GM19468 (cell line): ENCODE data around the gene PAIP2.

Experiments used
- ATAC-seq: cut with Tn5 transposase; IDR thresholded peaks from one replicate; pipeline ENCODE4 v1.9.1; 2021; ENCODE audit warnings: mild to moderate bottlenecking, moderate library complexity, moderate number of reproducible peaks; ENCODE audit not compliant: unreplicated experiment; ENCODE audit errors: extremely low read depth

PAIP2 gene

GRCh38 chr5:139390639-139391569, 49.2 kb downstream of the PAIP2 start:
- ATAC-seq = no peak

- no peak for ATAC-seq
Measured at GRCh38 chr5:139391570-139392323, 50.1 kb downstream of the PAIP2 start.

- ATAC-seq = peak; percentile 7
Measured at GRCh38 chr5:139392324-139392677, 50.6 kb downstream of the PAIP2 start.

- peak; percentile 19 for ATAC-seq
Measured at GRCh38 chr5:139392678-139393496, 51.2 kb downstream of the PAIP2 start.

- ATAC-seq = no peak
Measured at GRCh38 chr5:139393497-139394122, 52.0 kb downstream of the PAIP2 start.

- ATAC-seq = no peak
Measured at GRCh38 chr5:139394123-139394653, 52.5 kb downstream of the PAIP2 start.

- no peak for ATAC-seq
Measured at GRCh38 chr5:139394654-139395566, 53.3 kb downstream of the PAIP2 start, which contains the start of gene PROB1. Gene PROB1 (minus strand): TSS chr5:139395104. CDS start chr5:139395081, 23 bp downstream.

- ATAC-seq = no peak
Measured at GRCh38 chr5:139395844-139396640, 54.4 kb downstream of the PAIP2 start.

GRCh38 chr5:139396691-139397090, 55.0 kb downstream of the PAIP2 start:
- ATAC-seq = no peak

GRCh38 chr5:139397921-139398320, 56.3 kb downstream of the PAIP2 start:
- no peak for ATAC-seq

- ATAC-seq = no peak
Measured at GRCh38 chr5:139399501-139400121, 58.0 kb downstream of the PAIP2 start.

GRCh38 chr5:139401546-139401945, 59.9 kb downstream of the PAIP2 start:
- no peak for ATAC-seq

- no peak for ATAC-seq
Measured at GRCh38 chr5:139402561-139403158, 61.0 kb downstream of the PAIP2 start.

GRCh38 chr5:139403418-139403786, 61.7 kb downstream of the PAIP2 start:
- no peak for ATAC-seq

- ATAC-seq = peak; percentile 78
Measured at GRCh38 chr5:139403787-139404483, 62.3 kb downstream of the PAIP2 start, which contains the start of gene SPATA24. Gene SPATA24 (minus strand): TSS chr5:139404089. CDS start chr5:139404060, 29 bp downstream.

GRCh38 chr5:139404484-139404840, 62.8 kb downstream of the PAIP2 start:
- ATAC-seq = no peak
